Tibial nerve (tissue), 4 donors: Measurements from ENCODE around the gene PIP5K1B. TPM values are rescaled to one million over a fixed set of nuclear protein-coding genes. Genes with fewer than 3 reads are reported as not detected.

Source experiments
- DNase-seq, 2 donors: peaks; one replicate each; pipeline ENCODE4 v3.0.0-alpha.2; 2019; ENCODE audit warnings: low spot score in 2 of 2
- H3K27ac ChIP-seq, 4 donors: fragments of 200-600 bp; sonication (generic) in 3 of 4; one replicate each; pipeline ENCODE4 v1.5.1; 2017 to 2019; ENCODE audit warnings: mild to moderate bottlenecking in 1 of 4
- H3K27me3 ChIP-seq, 2 donors: fragments of 200-600 bp; sonication (generic) in 1 of 2; one replicate each; pipeline versions ENCODE4 v1.5.1 to v1.6.0; 2017 to 2019
- H3K36me3 ChIP-seq, 3 donors: fragments of 200-600 bp; sonication (generic); one replicate each; pipeline ENCODE4 v1.5.1; 2018 to 2019
- H3K4me1 ChIP-seq, 4 donors: fragments of 200-600 bp; sonication (generic) in 3 of 4; one replicate each; pipeline ENCODE4 v1.5.1; 2017 to 2019
- H3K4me3 ChIP-seq, 4 donors: fragments of 200-600 bp; sonication (generic) in 3 of 4; one replicate each; pipeline ENCODE4 v1.5.1; 2017 to 2019; ENCODE audit warnings: mild to moderate bottlenecking in 1 of 4, moderate library complexity in 1 of 4
- H3K9me3 ChIP-seq, 4 donors: fragments of 200-600 bp; sonication (generic) in 3 of 4; one replicate each; pipeline ENCODE4 v1.5.1; 2017 to 2019
- CTCF ChIP-seq, 5 experiments: fragments of 200-600 bp in 3 of 5; fragments of 450-650 bp in 2 of 5; sonication (generic) in 3 of 5; IDR thresholded peaks; one replicate each; pipeline ENCODE4 v1.5.1; 2016 to 2019; ENCODE audit warnings: antibody characterized with exemption in 5 of 5, mild to moderate bottlenecking in 3 of 5, moderate library complexity in 2 of 5
- EP300 ChIP-seq, 2 donors: sonication (generic); formaldehyde crosslinking; IDR thresholded peaks; one replicate each; pipeline ENCODE4 v1.6.1; 2017; ENCODE audit warnings: antibody characterized with exemption in 2 of 2, mild to moderate bottlenecking in 1 of 2
- POLR2A ChIP-seq, 2 donors: fragments of 450-650 bp; IDR thresholded peaks; one replicate each; pipeline ENCODE4 v1.6.1; 2017; ENCODE audit warnings: antibody characterized with exemption in 2 of 2, mild to moderate bottlenecking in 2 of 2, moderate library complexity in 2 of 2
- WGBS, 2 donors: methylation state at CpG; one replicate each; pipeline ENCODE4 v1.1.5; 2018; 5-methylcytosine and 5-hydroxymethylcytosine counted together
- total RNA-seq, 4 donors: library from RNA; depleted of rRNA; stranded (reverse); fragments of >200 nt; gene quantifications; one replicate each; pipeline ENCODE4 v1.1.0, GENCODE V29; 2016

Gene PIP5K1B
- total RNA-seq, 4 donors from 2014 or later = 0.20 to 6.8 (median 3.5) TPM

GRCh38 chr9:68978066-68978465 is 273.0 kb downstream of the PIP5K1B start:
- TF ChIP-seq EP300 (IDR thresholded peaks at IDR 0.05) (no peak), POLR2A (IDR thresholded peaks at IDR 0.05) (no peak), CTCF (IDR thresholded peaks at IDR 0.05) (no peak)
- no peak overlapping the region for H3K4me3 ChIP-seq
- H3K9me3 ChIP-seq = no peaks in the 10 kb centered on the region
- no peak overlapping the region for H3K27ac ChIP-seq
- no peaks in the 10 kb centered on the region for H3K36me3 ChIP-seq
- H3K4me1 ChIP-seq = peaks cover 0 to 5% (median 0%) of the 10 kb centered on the region in 4 donors
- DNase-seq = no peak
- WGBS, 2 donors = 83 to 87% methylated on average over 4 of the region's 4 CpGs
- H3K27me3 ChIP-seq = no peaks in the 10 kb centered on the region

GRCh38 chr9:68978501-68978900 is 273.5 kb downstream of the PIP5K1B start:
- 88 to 92% methylated on average over 3 of the region's 3 CpGs for WGBS, 2 donors
- H3K27ac ChIP-seq = no peak overlapping the region
- no peaks in the 10 kb centered on the region for H3K9me3 ChIP-seq

GRCh38 chr9:68979538-68980314 is 274.7 kb downstream of the PIP5K1B start:
- TF ChIP-seq CTCF (IDR thresholded peaks at IDR 0.05) = no peak
- TF ChIP-seq POLR2A (IDR thresholded peaks at IDR 0.05) = no peak
- TF ChIP-seq EP300 (IDR thresholded peaks at IDR 0.05) = no peak
- Histone ChIP-seq H3K9me3 (no peaks in the 10 kb centered on the region), H3K36me3 (no peaks in the 10 kb centered on the region), H3K27ac (no peak overlapping the region), H3K27me3 (no peaks in the 10 kb centered on the region), H3K4me3 (no peak overlapping the region), H3K4me1 (peaks cover 0 to 5% (median 0%) of the 10 kb centered on the region in 4 donors)
- 68 to 71% methylated on average over 8 to 9 of the region's 9 CpGs for WGBS, 2 donors
- no peak for DNase-seq

More at GRCh38 chr9:68978501-68978900, 273.5 kb downstream of the PIP5K1B start:
- TF ChIP-seq CTCF (IDR thresholded peaks at IDR 0.05) (no peak), POLR2A (IDR thresholded peaks at IDR 0.05) (no peak), EP300 (IDR thresholded peaks at IDR 0.05) (no peak)
- no peak for DNase-seq
- H3K4me1 ChIP-seq = peaks cover 0 to 5% (median 0%) of the 10 kb centered on the region in 4 donors
- no peaks in the 10 kb centered on the region for H3K27me3 ChIP-seq
- H3K36me3 ChIP-seq = no peaks in the 10 kb centered on the region
- H3K4me3 ChIP-seq = no peak overlapping the region

- no peaks in the 10 kb centered on the region for H3K9me3 ChIP-seq
- no peak overlapping the region for H3K27ac ChIP-seq
- H3K36me3 ChIP-seq = no peaks in the 10 kb centered on the region
- no peak overlapping the region for H3K4me3 ChIP-seq
- no peaks in the 10 kb centered on the region for H3K27me3 ChIP-seq
- H3K4me1 ChIP-seq = peaks cover 0 to 4% (median 0%) of the 10 kb centered on the region in 4 donors
- no peak for DNase-seq
- 68 to 86% methylated on average over 3 of the region's 3 CpGs for WGBS, 2 donors
- TF ChIP-seq POLR2A (IDR thresholded peaks at IDR 0.05) (no peak), CTCF (IDR thresholded peaks at IDR 0.05) (no peak), EP300 (IDR thresholded peaks at IDR 0.05) (no peak)
These were observed 275.4 kb downstream of the PIP5K1B start for GRCh38 chr9:68980341-68980914.

- WGBS, 2 donors = 17 to 20% methylated on average over 6 of the region's 6 CpGs
- no peak overlapping the region for H3K27ac ChIP-seq
- no peaks in the 10 kb centered on the region for H3K4me1 ChIP-seq
- no peak for TF ChIP-seq CTCF (IDR thresholded peaks at IDR 0.05)
- TF ChIP-seq EP300 (IDR thresholded peaks at IDR 0.05) = no peak
- TF ChIP-seq POLR2A (IDR thresholded peaks at IDR 0.05) = no peak
- no peak overlapping the region for H3K4me3 ChIP-seq
- H3K9me3 ChIP-seq = no peaks in the 10 kb centered on the region
- H3K36me3 ChIP-seq = no peaks in the 10 kb centered on the region
- no peak for DNase-seq
- no peaks in the 10 kb centered on the region for H3K27me3 ChIP-seq
These were observed 276.7 kb downstream of the PIP5K1B start for GRCh38 chr9:68981789-68982188.
